Stimulated activated CD8-positive, alpha-beta memory T cell treated with anti-CD3 and anti-CD28 coated beads, Interleukin-12 subunit alpha, Interleukin-12 subunit beta, amount 100 ng/mL, for 1 hour (primary cell): ENCODE data around the gene TUSC1.
"Not testable (repeated sequence)": the region's sequence is repeated elsewhere in the genome, so short reads cannot be mapped to it uniquely, and the experiment has no call there.

Source experiments
- DNase-seq: peaks from one replicate; pipeline ENCODE4 v3.0.0-alpha.2; 2020; ENCODE audit warnings: low read depth

Gene TUSC1

DNA sequence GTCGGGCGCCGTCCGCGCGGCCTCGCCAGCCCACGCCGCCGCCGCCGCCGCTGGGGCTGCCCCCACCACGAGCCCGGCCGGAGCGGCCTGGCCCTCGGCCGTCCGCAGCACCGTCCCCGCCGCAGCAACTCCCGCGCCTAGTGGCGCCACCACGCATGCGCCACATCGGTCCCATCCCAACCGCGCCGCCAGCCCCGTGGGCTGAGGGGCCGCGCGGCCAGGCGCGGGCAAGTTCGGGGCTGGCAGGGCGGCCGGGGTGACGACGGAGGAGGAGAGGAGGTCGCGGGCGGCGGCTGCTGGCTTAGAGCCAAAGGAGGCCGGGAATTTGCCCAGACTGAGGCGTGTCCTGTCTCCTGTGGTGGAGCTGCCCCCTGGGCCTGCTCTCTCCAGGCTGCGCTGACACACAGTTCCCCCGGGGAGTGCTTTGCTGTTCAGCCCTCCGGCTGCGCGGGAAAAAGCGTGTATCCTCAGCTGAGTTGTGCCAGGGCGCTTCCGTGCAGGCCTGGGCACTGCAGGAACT is at the start of gene TUSC1:
Gene TUSC1 (minus strand): TSS at position 298 of the 520 bp plus-strand sequence. CDS start 132 bp downstream, at position 166.
- DNase-seq: no peak

DNA sequence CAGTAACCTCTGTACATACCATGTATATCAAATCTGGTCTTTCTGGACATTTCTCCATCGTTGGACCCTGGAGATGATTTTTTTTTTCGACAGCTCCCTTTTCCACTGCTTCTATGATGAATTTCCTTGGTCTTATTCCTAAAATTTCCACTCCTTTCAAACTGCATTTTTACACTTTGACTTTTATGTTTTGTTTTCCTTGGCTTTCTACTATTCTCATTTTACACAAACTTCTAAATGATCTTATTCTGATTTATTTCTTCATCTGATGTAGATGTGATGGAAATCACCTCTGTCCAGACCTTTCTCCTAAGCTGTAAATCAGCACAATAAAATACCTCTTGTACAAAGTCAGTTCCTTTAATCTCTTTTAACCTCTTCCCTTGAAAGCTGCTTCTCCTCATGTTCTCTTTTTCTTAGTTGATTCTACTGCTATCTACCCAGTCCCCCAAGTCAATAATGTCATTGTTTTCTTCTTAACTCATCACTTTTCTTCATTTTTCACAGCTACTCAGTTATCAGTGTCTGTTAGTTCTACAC is 48.7 kb upstream of the TUSC1 start:
- no peak for DNase-seq

DNA sequence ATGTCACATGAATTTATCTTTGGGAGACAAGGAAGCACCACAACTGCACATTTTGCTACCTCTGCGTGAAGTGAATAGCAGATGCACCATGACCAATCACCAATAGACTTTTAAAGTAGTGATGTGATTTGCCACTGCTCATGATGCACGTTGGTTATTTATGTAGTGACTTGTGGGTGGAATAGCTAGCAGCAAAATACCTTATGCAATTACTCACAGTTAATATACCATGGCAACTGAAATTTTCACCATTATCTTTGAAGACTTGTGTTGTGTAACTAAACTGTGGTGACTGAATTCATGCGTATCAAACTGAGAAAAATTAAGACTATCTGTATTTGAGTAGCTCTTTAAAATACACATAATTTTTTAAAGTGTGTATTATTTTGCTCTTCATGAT is 46.2 kb upstream of the TUSC1 start:
- no peak for DNase-seq

DNA sequence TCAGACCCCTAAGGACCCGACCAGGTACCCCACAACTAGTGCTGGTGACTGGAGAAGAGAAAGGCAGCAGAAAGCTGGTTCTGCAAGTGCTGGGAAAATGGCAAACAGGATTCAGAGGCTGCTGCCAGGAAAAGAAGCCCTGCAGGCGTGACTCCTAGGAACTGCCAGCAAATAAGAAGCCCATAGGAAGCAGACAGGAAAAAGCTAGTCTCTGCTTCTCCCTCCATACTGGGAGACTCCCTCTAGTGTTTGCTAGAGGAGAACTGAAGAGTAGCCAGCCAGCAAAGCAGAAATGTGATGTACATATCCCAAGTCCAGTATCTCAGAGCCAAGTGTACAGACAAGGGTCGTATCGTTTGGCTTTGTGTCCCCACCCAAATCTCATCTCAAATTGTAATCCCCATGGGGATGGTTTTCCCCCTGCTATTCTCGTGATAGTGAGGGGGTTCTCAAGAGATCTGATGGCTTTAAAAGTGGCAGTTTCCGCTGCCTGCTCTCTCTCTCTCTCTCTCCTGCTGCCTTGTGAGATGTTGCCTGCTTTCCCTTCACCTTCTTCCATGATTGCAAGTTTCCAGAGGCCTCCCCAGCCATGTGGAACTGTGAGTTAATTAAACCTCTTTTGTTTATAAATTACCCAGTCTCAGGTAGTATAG is 38.1 kb upstream of the TUSC1 start:
- no peak for DNase-seq

DNA sequence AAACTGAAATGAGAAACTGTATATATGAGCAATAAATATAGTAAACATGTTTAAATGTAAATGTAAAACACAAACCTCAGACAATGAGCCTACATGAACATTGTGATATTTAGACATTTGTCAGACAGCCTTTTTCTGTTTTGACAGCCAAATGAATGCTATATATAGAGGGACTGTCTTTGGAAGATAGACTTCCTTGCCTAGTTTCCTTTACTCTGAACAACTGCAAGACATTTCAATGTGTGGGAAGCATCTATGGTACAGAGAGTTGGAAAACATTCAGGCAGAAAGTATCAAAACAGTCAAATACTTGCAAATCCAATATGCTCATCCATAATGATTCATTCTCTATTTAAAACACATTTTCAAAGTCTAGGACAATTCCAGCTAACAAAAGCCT is 31.7 kb upstream of the TUSC1 start:
- no peak for DNase-seq

DNA sequence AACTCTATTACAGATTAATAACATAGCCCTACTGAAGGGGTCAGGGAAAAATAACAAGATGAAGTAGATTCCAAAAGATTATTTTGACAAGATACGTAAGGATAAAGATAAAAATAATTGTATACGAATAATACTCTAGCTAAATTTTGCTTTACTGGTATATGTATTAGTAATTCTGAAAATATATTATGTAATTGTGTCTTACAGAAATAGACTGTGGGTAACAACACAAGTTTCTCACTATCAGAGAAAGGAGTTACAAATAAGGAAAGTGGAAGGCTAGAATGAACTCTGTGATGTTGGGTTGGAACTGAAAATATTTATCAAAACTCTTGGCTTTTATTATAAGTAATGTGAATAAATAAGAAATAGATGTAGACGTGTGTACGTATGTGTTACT is 26.6 kb upstream of the TUSC1 start:
- no peak for DNase-seq

DNA sequence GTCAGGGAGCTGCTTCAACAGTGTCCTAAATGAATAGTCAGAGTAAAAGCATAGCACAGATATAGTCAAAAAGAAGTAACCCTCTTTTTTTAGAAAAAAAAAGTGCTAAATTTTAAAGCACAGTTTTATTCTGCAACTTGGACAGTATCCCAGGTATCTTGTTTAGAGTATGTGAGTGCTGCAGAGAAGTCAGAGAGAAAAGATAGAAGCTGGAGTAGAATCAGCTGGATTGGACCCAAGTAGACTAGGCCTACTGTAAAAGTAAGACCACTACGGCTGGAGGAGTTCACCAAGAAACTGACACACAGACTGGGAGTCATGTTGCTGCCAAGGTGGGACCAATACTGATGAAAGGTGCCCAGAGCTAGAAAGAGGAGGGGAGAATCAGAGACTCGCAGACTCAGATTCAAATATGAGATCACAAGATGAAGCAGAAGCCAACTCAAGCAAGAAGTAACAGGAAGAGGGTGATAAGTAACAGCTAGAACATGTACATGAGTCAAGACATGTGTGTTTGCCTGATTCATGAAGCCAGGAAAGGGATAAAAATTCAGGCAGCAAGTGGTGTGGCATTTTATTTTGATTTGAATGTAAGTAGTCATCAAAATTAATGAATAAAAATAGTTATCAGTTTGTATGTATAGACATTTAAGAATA is 25.6 kb upstream of the TUSC1 start:
- no peak for DNase-seq

DNA sequence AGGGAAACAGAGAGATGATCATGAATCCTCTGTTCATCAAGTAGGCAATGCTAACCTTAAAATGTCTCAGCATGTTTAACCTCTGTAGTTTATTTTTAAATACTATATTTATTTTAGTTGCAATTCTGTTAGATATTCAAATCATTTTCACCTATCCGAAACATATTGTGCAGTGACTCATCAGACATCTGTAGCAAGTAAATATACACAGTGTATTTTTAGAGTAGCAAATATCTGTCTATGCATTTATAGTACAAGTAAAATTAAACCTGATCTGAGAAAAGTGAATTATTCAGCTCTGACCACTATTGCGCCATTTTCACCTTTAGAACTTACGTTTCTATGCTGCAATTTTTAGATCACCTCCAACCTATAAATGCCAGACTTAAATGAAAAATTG is 24.3 kb upstream of the TUSC1 start:
- no peak for DNase-seq

DNA sequence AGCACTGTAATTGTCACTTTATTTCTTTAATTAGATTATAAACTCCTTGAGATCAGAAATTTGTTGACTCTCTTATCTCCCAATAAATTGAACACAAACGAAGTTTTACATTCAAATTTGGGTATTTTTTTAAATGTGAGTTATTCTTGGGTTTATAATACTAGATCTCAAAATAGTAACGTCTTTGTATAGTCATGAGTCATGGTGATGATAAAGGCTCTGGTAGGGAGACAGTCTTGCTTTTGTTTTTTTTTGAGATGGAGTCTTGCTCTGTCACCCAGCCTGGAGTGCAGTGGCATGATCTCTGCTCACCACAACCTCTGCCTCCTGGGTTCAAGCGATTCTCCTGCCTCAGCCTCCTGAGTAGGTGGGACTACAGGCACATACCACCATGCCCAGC is 22.7 kb upstream of the TUSC1 start:
- DNase-seq: not testable (repeated sequence)

DNA sequence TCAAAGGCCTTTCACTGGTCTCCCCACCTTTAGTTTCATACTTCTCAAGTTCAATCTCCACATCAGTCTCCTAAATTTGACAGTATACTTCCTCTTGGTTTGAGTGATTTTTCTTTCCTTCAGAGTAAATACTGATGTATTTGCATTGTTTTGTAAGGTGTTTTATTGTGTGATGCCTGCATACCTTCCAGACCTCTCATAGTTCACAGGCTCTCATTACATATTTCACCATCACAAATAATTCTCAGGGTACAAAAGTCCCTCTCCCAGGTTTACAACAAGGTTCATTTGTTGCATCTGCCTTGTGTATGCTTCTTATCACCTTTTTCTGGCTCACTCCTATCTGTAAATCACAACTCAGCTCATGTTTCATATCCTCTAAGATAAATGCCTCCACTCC is 22.2 kb upstream of the TUSC1 start:
- no peak for DNase-seq

DNA sequence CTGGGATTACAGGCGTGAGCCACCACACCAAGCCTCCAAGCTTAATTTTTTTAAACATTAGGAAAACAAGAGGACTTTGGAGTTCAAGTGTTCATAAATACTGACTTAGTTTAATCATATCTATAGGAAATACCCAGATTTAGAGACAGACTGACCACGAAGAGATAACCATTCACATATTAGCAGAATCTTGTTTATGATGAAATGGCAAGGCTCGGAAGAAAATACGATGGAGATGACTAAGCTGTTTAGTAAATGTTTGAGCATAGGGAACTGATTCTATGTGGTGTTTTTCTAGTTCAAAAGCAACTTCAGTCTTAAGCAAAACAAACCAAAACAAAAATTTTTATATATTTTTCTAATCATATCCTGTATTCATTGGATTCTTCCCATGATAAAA is 13.5 kb upstream of the TUSC1 start:
- DNase-seq: no peak

DNA sequence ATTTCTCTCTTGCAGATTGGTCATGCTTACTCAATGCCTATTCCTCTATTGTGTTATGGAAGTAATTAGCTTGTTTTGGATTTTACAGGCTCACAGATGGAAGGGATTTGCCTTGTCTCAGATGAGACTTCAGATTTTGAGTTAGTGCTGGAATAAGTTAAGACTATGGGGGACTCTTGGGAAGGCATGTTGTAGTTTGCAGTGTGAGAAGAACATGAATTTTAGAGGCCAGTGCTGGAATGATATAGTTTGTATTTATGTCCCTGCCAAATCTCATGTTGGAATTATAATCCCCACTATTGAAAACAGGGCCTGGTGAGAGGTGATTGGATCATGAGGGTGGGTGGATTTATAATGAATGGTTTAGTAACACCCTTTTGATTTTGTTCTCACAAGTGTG is 6.1 kb upstream of the TUSC1 start:
- no peak for DNase-seq

DNA sequence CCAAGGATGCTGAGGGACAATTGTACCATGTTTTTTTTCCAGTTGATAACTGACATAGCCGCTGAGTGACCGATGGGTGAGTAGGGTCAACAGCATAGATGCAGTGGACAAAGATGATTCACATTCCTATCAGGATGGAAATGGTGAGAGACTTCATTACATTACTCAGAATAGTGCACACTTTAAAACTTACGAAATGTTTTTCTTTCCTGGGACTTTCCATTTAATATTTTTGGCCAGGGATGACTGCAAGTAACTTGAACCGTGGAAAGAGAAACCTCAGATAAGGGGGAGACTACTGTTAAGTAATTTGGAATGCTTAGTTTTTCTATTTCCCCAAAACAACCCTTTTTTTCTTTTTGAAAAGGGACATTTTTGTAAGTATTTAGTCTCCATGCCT is 3.0 kb upstream of the TUSC1 start:
- DNase-seq: no peak

DNA sequence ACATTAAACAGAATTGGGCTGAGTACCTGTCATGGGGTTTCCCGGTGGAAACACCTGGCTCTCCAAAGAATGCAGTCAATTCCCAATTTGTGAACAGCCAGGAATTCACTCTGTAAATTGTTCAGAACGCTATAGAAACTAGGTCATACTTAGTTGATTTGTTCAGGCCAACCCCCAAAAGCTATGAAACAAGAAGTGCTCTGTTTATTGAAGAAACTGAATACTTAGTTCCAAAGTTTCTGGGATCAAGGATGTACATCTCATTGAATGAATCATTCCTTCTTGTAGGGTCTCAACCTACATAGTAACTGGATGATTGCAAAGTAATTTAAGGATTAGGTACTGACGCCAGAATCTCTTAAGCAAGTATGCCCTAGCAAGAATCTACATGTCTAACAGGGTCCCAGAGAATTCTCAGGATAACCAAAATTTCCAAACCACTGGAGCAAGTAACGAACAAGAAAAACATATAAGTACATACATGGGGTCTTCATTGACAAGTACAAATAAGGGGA is 659 bp upstream of the TUSC1 start:
- no peak for DNase-seq

DNA sequence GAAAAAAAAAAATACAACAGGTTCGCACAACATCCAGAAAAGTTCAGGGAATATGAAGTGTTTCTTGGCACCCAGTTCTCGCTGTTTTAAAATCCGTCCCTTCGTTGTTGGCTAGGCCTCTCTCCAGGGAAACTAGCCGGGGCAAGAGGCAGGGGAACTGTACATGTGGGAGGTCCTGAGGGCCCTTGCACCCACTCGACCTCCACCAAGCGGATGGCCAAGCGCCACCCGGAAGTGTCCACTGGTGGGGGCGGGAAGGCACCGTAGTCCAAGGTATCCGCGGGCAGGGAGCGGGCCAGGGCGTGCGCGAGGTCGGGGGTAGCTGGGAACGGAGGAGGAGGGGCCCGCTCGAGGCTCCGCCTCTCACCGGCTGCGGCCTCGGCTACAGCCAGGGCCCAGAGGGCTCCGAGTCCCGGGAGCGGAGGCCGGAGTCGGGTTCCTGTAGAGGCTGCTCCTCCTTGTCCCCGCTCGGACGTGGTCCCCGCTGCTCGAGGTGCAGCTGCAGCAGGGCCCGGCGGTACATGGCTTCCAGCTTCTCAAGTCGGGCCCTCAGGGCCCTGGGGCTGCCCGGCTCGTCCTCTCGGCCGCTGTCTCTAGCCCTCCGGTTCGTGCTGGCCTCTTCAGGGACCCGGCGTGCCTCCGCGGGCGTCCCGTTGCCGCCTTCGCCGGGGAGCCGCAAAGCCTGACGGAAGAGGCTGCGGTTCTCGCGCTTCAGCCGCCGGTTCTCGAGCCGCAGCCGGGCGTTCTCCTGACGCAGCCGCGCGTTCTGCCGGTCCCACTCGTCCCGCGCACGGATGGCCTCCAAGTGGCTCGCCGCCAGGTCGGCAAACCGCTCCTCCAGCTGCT is 720 bp downstream of the TUSC1 start:
- DNase-seq: no peak

DNA sequence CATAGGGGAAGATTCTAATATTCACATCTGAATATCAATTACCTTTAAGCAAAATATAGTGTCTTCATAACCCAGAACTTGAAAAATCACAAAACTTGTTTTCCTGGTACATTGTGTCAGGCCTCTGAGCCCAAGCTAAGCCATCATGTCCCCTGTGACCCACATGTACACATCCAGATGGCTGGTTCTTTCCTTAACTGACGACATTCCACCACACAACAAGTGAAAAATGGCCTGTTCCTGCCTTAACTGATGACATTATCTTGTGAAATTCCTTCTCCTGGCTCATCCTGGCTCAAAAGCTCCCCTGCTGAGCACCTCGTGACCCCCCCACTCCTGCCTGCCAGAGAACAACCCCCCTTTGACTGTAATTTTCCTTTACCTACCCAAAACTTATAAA is 2.4 kb downstream of the TUSC1 start:
- DNase-seq: not testable (repeated sequence)

DNA sequence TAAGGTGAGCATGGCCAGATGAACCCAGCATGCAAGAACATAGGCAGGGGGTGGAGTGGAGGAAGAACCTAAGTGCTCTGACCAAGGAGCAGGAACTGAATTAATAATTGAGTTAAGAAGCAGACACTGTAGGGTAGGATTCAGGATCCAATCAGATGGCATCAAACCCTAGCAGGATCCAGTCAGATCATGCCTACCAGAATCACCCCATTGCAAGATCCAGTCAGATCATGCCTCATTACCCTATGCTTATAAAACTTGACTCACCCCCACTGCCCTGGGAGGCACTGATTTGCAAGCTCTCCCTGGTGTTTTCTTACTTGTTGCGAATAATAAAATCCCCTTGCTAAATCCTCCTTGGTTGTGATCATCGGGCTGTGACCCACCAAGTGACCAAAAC is 19.7 kb downstream of the TUSC1 start:
- no peak for DNase-seq

DNA sequence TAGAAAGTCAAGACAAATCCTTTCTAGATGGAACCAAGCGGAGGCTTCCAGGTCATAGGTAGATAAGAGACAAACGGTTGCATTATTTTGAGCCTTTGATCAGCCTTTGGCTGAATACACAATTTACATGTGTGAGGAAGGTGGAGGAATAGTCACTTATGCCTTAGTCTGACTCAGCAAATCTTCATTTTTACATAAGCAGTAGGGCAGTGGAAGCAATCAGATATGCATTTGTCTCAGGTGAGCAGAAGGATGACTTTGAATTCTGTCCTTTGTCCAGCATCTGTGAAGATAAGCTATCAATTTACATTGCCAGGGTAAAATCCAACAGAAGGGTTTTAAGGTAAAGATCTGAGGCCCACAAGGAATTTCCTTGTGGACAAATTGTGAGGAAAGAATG is 23.8 kb downstream of the TUSC1 start:
- DNase-seq: no peak

DNA sequence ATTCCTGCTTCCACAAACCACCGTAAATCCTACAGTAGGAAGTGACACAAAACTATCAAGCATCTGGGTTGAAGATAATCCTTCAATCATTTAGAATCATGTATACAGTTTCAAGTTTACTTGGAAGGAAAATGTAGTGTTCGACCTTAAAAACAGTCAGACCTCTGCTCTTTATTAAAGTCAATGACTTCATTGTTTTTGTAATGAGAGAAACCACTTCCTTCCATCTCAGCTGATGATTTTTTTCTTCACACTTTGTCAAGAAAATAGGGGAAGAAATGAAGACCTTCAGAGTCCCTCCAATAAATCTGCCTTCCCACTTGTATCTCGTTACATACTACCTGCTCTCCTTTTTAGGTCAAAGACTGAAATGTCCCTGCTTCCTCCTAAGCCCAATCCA is 30.1 kb downstream of the TUSC1 start:
- DNase-seq: no peak

DNA sequence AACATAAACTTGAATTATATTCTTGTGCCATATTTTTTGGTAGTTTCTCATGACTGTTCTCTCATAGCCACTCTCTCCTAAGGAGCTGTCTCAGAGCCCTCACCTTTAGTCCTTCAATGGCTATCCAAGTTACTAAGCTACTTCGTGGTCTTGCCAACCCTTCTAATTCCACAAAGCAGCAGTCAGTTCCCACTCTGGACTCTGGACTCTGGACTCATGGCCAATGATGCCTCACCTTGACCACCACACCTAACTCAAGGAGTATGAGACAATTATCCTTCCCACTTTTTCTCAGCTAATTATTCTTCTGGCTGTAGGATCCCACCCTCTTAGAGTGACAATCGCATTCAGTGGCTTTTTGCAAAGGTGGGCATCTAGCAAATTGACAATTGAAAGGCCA is 42.2 kb downstream of the TUSC1 start:
- no peak for DNase-seq

DNA sequence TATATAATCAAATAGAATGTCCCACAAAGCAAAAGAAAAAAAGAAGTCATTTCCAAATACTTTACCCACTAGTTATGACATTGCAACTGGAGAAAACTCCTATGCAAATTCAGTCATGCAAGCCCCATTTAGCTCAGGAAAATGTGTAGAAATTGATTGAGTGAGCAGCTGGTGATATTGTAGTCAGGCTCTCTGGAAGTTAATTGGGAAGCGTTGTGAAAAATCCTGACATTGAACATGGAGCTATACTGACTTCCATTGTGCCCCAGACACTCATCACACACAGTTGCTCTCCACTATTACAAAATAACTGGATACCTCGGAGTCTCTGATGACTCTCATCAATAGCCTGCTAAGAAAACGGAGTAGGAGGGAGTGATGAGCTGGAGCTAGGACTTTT is 49.0 kb downstream of the TUSC1 start:
- no peak for DNase-seq
